H9 (cell line): ENCODE results near the gene SFR1. TPM values are rescaled to one million over a fixed set of nuclear protein-coding genes. Genes with fewer than 3 reads are reported as not detected.

Experiments
- DNase-seq: peaks from one replicate; pipeline ENCODE4 v3.0.0-alpha.2; 2017
- H2AFZ ChIP-seq: one replicate; pipeline ENCODE4 v1.6.1; 2013; ENCODE audit warnings: mild to moderate bottlenecking, low read length, control low read depth, moderate library complexity
- H2AK5ac ChIP-seq: 2 replicates; pipeline ENCODE4 v1.6.1; 2013; ENCODE audit warnings: low read length, control low read depth, mixed read lengths; ENCODE audit not compliant: insufficient read length
- H2BK120ac ChIP-seq: one replicate; pipeline ENCODE4 v1.6.1; 2013; ENCODE audit warnings: low read depth, mild to moderate bottlenecking, low read length, control low read depth, inconsistent platforms; ENCODE audit not compliant: poor library complexity, severe bottlenecking
- H2BK12ac ChIP-seq: 2 replicates; pipeline ENCODE4 v1.6.1; 2013; ENCODE audit warnings: low read length, control low read depth, mixed read lengths, low read depth; ENCODE audit not compliant: insufficient read length
- H2BK15ac ChIP-seq: 2 replicates; pipeline ENCODE4 v1.6.1; 2013; ENCODE audit warnings: low read depth, low read length, control low read depth
- H2BK20ac ChIP-seq: one replicate; pipeline ENCODE4 v1.6.1; 2013; ENCODE audit warnings: low read depth, mild to moderate bottlenecking, low read length, control low read depth, inconsistent platforms; ENCODE audit not compliant: poor library complexity, severe bottlenecking
- H2BK5ac ChIP-seq: 2 replicates; pipeline ENCODE4 v1.6.1; 2013; ENCODE audit warnings: low read length, control low read depth, mixed read lengths; ENCODE audit not compliant: insufficient read length
- H3K14ac ChIP-seq: 2 replicates; pipeline ENCODE4 v1.6.1; 2013; ENCODE audit warnings: low read length, control low read depth; ENCODE audit not compliant: insufficient read depth
- H3K18ac ChIP-seq: 2 replicates; pipeline ENCODE4 v1.6.1; 2013; ENCODE audit warnings: low read depth, mild to moderate bottlenecking, mixed read lengths, low read length, control low read depth; ENCODE audit not compliant: insufficient read length
- H3K23ac ChIP-seq: 2 replicates; pipeline ENCODE4 v1.6.1; 2013; ENCODE audit warnings: low read length, control low read depth, mixed read lengths, low read depth; ENCODE audit not compliant: insufficient read length
- H3K23me2 ChIP-seq: 2 replicates; pipeline ENCODE4 v1.6.1; 2013; ENCODE audit warnings: low read depth, mild to moderate bottlenecking, mixed read lengths, low read length, control low read depth; ENCODE audit not compliant: insufficient read length, poor library complexity, severe bottlenecking
- H3K27ac ChIP-seq: 2 replicates; pipeline ENCODE4 v1.5.1; 2013; ENCODE audit warnings: low read length, control low read depth, mixed read lengths, low read depth; ENCODE audit not compliant: insufficient read length
- H3K27me3 ChIP-seq: 2 replicates; pipeline ENCODE4 v1.6.1; 2013; ENCODE audit warnings: low read length, control low read depth, inconsistent platforms; ENCODE audit not compliant: insufficient read depth
- H3K4ac ChIP-seq: 2 replicates; pipeline ENCODE4 v1.6.1; 2013; ENCODE audit warnings: low read depth, mild to moderate bottlenecking, control low read depth, inconsistent platforms, low read length, moderate library complexity
- H3K4me1 ChIP-seq: 2 replicates; pipeline ENCODE4 v1.6.1; 2013; ENCODE audit warnings: low read length, control low read depth, inconsistent platforms; ENCODE audit not compliant: insufficient read depth
- H3K4me2 ChIP-seq: 2 replicates; pipeline ENCODE4 v1.6.1; 2013; ENCODE audit warnings: low read length, control low read depth, mixed read lengths; ENCODE audit not compliant: insufficient read length, insufficient read depth
- H3K56ac ChIP-seq: 2 replicates; pipeline ENCODE4 v1.6.1; 2013; ENCODE audit warnings: low read depth, mild to moderate bottlenecking, mixed read lengths, low read length, control low read depth; ENCODE audit not compliant: insufficient read length
- H3K79me1 ChIP-seq: 2 replicates; pipeline ENCODE4 v1.6.1; 2013; ENCODE audit warnings: low read depth, mild to moderate bottlenecking, moderate library complexity, low read length, control low read depth, inconsistent platforms; ENCODE audit not compliant: insufficient read depth, poor library complexity, severe bottlenecking
- H3K79me2 ChIP-seq: 2 replicates; pipeline ENCODE4 v1.6.1; 2013; ENCODE audit warnings: low read length, control low read depth, inconsistent platforms; ENCODE audit not compliant: insufficient read depth
- H3K9ac ChIP-seq: 2 replicates; pipeline ENCODE4 v1.6.1; 2013; ENCODE audit warnings: low read length, control low read depth, mixed read lengths; ENCODE audit not compliant: insufficient read length; ENCODE audit errors: extremely low read depth
- H3K9me3 ChIP-seq: one replicate; pipeline ENCODE4 v1.6.1; 2013; ENCODE audit warnings: low read depth, low read length, inconsistent platforms; ENCODE audit not compliant: control insufficient read depth
- H3T11ph ChIP-seq: one replicate; pipeline ENCODE4 v1.6.1; 2013; ENCODE audit warnings: mild to moderate bottlenecking, low read length, control low read depth, inconsistent platforms
- H4K20me1 ChIP-seq: one replicate; pipeline ENCODE4 v1.6.1; 2013; ENCODE audit not compliant: control insufficient read depth, insufficient read length, insufficient read depth
- H4K5ac ChIP-seq: 2 replicates; pipeline ENCODE4 v1.6.1; 2013; ENCODE audit warnings: low read depth, mild to moderate bottlenecking, mixed read lengths, low read length, control low read depth; ENCODE audit not compliant: insufficient read length
- H4K8ac ChIP-seq: replicated peaks from 2 replicates; pipeline ENCODE4 v1.6.1; 2013; ENCODE audit warnings: low read length, control low read depth, mixed read lengths, low read depth; ENCODE audit not compliant: insufficient read length
- H4K91ac ChIP-seq: 2 replicates; pipeline ENCODE4 v1.6.1; 2013; ENCODE audit warnings: low read depth, mild to moderate bottlenecking, moderate library complexity, mixed read lengths, low read length, control low read depth; ENCODE audit not compliant: insufficient read length
- H3K27ac Mint-ChIP-seq, 3 experiments: 2 replicates in 2 of 3; 3 replicates in 1 of 3; pipeline ENCODE4 v1.8.0; 2020 to 2021; ENCODE audit warnings: mixed read lengths in 3 of 3, mild to moderate bottlenecking in 1 of 3, moderate library complexity in 1 of 3
- H3K27me3 Mint-ChIP-seq: 2 replicates; pipeline ENCODE4 v1.8.0; 2021; ENCODE audit warnings: low read depth, mild to moderate bottlenecking, moderate library complexity, mixed read lengths
- H3K36me3 Mint-ChIP-seq, 3 experiments: 2 replicates in 2 of 3; 3 replicates in 1 of 3; pipeline ENCODE4 v1.8.0; 2020 to 2021; ENCODE audit warnings: low read depth in 3 of 3, mixed read lengths in 3 of 3; ENCODE audit not compliant: insufficient read depth in 1 of 3
- H3K4me1 Mint-ChIP-seq, 2 experiments: 2 replicates each; pipeline ENCODE4 v1.8.0; 2020; ENCODE audit warnings: mixed read lengths in 2 of 2
- H3K4me3 Mint-ChIP-seq, 2 experiments: 2 replicates in 1 of 2; 3 replicates in 1 of 2; pipeline ENCODE4 v1.8.0; 2020 to 2021; ENCODE audit warnings: mild to moderate bottlenecking in 2 of 2, mixed read lengths in 2 of 2, moderate library complexity in 1 of 2
- H3K9me3 Mint-ChIP-seq, 2 experiments: 2 replicates in 1 of 2; 3 replicates in 1 of 2; pipeline ENCODE4 v1.8.0; 2020; ENCODE audit warnings: mild to moderate bottlenecking in 2 of 2, mixed read lengths in 2 of 2, moderate library complexity in 1 of 2
- WGBS: extraction: QIAGEN DNeasy Blood & Tissue Kit; methylation state at CpG from one replicate; pipeline ENCODE4 v1.1.7; 2013; ENCODE audit warnings: missing lambda C conversion rate, low lambda C conversion rate, mixed read lengths; ENCODE audit not compliant: insufficient read length; ENCODE audit errors: extremely low coverage; 5-methylcytosine and 5-hydroxymethylcytosine counted together
- long read RNA-seq: library from polyadenylated mRNA; unstranded; transcript quantifications from one replicate; pipeline ENCODE4 v2.0.0, GENCODE V29; 2020
- total RNA-seq: library from RNA; stranded (reverse); gene quantifications from 2 replicates; pipeline ENCODE4 v1.2.1, GENCODE V29; 2021
- TF ChIP-seq, protein P1 (sequence below): fragments of 200-600 bp; sonication (generic); conservative IDR thresholded peaks from 3 replicates; pipeline ENCODE4 v1.8.0; 2021; ENCODE audit warnings: antibody characterized with exemption, mild to moderate bottlenecking

Gene SFR1, protein sequence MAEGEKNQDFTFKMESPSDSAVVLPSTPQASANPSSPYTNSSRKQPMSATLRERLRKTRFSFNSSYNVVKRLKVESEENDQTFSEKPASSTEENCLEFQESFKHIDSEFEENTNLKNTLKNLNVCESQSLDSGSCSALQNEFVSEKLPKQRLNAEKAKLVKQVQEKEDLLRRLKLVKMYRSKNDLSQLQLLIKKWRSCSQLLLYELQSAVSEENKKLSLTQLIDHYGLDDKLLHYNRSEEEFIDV
- 6.5 and 6.6 TPM in 2 replicates for total RNA-seq
- long read RNA-seq, transcript SFR1-202 (4 exons, 1,503 nt): minor isoform, 11 of 39 reads
- long read RNA-seq, transcript SFR1-201 (4 exons, 1,438 nt): major isoform, 20 of 39 reads
- long read RNA-seq, partial matches to known transcripts: 4 of 39 reads
- long read RNA-seq, other reads (novel, unspliced or antisense): 4 of 39 reads

DNA sequence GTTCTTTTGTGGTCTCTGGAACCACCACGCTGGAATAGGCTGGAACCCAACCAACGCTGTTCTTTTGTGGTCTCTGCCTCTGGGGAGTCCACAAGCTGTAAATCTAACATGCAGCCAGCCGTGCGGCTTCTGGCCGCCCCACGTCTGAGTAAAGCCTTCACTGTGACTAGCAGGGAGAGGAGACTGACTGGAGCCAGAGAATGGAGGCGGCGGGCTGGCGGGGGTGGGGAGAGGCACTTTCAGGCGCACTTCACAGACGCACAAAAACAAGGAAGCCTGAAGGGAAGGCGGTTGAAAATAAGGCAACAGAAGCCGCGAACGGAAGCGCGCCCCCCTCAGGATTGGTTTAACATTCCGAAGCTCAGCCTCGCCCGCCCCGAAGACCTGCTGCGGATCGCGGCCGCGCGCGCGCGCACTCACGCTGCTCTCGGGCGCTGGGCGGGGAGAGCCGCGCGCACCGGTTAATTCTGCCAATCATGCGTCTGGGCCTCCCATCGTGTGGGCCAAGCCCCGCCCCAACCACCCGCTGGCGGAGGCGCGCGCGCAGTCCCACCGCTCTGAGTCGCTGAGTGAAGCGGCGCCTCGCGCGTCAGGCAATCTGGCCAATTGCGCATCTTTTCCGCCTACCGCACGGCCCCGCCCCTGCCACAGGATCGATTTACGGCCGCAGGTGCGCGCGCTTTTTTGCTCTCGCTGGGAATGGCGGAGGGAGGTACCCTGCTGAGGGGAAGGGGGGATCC, at the start of gene SFR1:
TSS of gene SFR1 (plus strand) at position 687 of the 740 bp plus-strand sequence. CDS start at position 700, 13 bp downstream.
- Histone ChIP-seq H4K91ac (peak within 1 kb of the TSS; percentile 63), H3K79me1 (no peaks in the 10 kb centered on the region), H4K8ac (no peak within 1 kb of the TSS), H3K4me1 (no peaks in the 10 kb centered on the region), H2BK120ac (peak within 1 kb of the TSS; percentile 98), H3K4me2 (peak within 1 kb of the TSS; percentile 80), H4K5ac (peak within 1 kb of the TSS; percentile 98), H3K9me3 (no peaks in the 10 kb centered on the region), H2BK5ac (peak within 1 kb of the TSS; percentile 91), H3K56ac (peak within 1 kb of the TSS; percentile 83), H3K9ac (peak within 1 kb of the TSS; percentile 96), H3K23me2 (peaks cover 10% of the 10 kb centered on the region), H2AFZ (no peak within 1 kb of the TSS), H3K23ac (no peak within 1 kb of the TSS), H2BK20ac (no peak within 1 kb of the TSS), H3K27ac (peak within 1 kb of the TSS; percentile 98), H2BK15ac (no peak within 1 kb of the TSS), H4K20me1 (no peaks in the 10 kb centered on the region), H3K79me2 (no peaks in the 10 kb centered on the region), H2AK5ac (peak within 1 kb of the TSS; percentile 80), H3K18ac (peak within 1 kb of the TSS; percentile 99), H3K4ac (peak within 1 kb of the TSS; percentile 89; the same call in 1 of the 2 replicates), H3K14ac (peak within 1 kb of the TSS; percentile 100), H3K27me3 (no peaks in the 10 kb centered on the region), H3T11ph (peak within 1 kb of the TSS; percentile 85), H2BK12ac (peak within 1 kb of the TSS; percentile 95)
- peaks cover 30 to 33% of the 10 kb centered on the region in 2 experiments for H3K4me1 Mint-ChIP-seq
- H3K27ac Mint-ChIP-seq: peak within 1 kb of the TSS; percentile 99
- peaks cover 0 to 30% (median 3%) of the 10 kb centered on the region in 3 experiments; a peak in 5 of 7 replicates for H3K36me3 Mint-ChIP-seq
- H3K9me3 Mint-ChIP-seq: no peaks in the 10 kb centered on the region
- TF ChIP-seq, protein P1, sequence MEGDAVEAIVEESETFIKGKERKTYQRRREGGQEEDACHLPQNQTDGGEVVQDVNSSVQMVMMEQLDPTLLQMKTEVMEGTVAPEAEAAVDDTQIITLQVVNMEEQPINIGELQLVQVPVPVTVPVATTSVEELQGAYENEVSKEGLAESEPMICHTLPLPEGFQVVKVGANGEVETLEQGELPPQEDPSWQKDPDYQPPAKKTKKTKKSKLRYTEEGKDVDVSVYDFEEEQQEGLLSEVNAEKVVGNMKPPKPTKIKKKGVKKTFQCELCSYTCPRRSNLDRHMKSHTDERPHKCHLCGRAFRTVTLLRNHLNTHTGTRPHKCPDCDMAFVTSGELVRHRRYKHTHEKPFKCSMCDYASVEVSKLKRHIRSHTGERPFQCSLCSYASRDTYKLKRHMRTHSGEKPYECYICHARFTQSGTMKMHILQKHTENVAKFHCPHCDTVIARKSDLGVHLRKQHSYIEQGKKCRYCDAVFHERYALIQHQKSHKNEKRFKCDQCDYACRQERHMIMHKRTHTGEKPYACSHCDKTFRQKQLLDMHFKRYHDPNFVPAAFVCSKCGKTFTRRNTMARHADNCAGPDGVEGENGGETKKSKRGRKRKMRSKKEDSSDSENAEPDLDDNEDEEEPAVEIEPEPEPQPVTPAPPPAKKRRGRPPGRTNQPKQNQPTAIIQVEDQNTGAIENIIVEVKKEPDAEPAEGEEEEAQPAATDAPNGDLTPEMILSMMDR: peak; percentile 77
- H3K27me3 Mint-ChIP-seq: no peaks in the 10 kb centered on the region
- peak; percentile 99 for DNase-seq
- WGBS: no CpG with 5 or more reads among the region's 67 CpGs
- peak within 1 kb of the TSS; percentile 85 to 90 for H3K4me3 Mint-ChIP-seq
